Putamen (tissue), 1 donor: ENCODE data around the gene CDKN2B-AS1.

ENCODE experiments used
- DNase-seq: peaks from one replicate; pipeline ENCODE4 v3.0.0-alpha.2; 2016; ENCODE audit warnings: low spot score

CDKN2B-AS1 gene

GRCh38 chr9:22157276-22157675 is 162.7 kb downstream of the CDKN2B-AS1 start:
- no peak for DNase-seq

DNA sequence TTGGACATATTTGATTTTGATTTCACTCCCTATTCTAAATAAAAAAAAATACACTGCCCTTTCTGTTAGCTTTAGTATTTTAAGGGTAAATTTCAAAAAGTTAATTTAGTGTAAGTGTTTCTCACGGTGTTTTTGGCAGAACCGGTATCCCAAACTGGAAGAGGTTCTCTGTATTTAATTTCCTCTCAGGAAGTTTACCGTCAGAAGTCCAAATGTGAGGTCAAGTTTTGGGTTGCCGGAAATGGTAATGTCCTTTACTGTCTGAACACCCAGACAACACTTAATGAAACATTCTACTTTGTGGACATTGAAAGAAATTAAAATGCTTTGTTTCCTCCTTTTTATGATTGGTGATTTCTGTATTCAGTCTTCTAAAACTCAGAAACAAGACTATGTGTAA is 163.2 kb downstream of the CDKN2B-AS1 start:
- no peak for DNase-seq

DNA sequence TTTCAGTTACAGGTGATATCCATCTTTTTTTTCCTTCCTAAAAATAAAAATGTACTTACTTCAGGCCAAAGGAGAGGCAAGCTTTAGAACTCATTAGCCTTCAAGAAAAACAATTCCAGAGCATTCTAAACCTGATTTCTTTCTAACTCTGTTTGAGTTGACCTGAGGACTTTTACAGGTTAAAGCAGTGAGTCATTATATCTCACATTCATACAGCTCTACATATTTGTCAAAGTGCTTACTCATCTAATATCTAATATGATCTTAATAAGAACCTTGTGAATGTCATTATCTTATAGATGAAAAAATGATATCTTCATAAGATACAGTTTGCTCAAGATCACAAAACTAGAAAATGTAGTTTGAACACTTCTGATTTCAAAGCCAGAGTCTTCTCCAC is 163.7 kb downstream of the CDKN2B-AS1 start:
- DNase-seq: no peak

DNA sequence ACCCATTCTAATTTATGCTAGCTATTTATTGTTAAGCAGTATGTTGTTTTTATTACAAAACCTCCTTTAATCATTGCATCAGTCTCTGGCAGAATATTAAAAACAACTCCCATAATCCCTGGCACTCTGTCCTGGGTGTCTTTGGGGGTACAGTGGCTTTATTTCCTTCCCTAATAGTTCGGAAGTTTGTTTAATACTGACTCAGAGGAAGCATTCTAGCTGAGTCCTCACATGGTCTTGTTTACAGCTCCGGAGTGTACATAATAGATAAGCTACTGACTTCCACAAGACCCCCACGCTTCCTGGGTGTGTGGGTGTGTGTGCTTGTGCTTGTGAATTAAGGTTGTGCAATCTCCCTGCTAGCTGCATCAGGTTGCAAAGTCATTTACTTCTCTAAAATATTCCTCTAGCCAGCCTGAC is 164.3 kb downstream of the CDKN2B-AS1 start:
- peak; percentile 19 for DNase-seq

GRCh38 chr9:22159586-22159985 is 165.0 kb downstream of the CDKN2B-AS1 start:
- no peak for DNase-seq

GRCh38 chr9:22160221-22160620 is 165.6 kb downstream of the CDKN2B-AS1 start:
- no peak for DNase-seq

DNA sequence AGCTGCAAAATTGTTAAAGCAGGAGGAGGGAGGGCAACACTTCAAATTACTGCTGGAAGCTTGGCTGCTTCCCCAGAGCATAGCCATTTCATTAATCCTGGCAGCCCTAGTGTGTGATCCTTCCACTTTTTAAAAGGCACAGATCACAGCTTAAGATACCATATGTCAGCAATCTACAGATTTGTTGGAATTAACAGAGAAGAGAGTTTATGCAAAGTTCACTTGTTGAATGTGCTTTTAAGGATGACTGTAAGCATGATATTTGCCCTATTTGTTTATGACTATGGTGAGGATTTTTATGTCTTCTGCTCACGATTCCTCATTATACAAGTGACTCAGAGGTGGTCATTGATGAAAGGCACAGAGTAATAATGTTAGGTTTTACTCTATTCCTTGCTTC is 170.6 kb downstream of the CDKN2B-AS1 start:
- DNase-seq: no peak

- DNase-seq: no peak
Measured at GRCh38 chr9:22169243-22169642, 174.7 kb downstream of the CDKN2B-AS1 start.

DNA sequence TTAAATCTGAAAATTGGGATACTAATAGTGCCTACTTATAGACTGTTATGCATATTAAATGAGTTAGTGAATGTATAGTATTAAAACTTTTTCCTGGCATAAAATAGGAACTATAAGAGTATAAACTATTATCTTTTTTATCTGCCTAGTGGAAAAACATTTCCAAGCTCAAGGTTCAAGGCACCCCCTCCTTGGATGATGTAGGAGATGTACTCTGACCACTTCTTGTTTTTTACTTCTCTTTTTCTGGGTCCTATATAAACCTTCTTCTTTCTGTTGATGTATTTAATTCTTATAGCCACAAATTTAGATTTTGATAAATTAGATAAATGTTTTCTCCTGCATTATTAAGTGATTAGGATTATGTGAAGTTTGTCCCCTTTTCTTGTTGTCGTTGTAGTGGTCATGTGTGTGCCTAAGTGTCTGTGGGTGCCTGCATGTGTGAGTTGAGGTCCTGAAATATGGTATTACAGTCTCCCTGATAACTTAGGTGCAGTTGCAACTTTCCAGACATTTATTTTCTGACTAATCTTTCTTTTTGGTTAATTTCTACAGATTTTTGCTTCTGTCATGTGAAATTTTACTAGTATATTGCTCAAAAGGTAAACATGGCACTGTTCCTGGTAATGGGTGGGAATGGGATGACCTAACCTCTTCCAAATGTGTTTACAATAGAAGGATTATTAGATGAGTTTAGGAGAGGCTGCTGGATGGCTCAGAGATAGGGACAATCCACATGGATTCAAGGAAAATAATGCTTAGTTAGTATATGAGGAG is 175.3 kb downstream of the CDKN2B-AS1 start:
- peak; percentile 3 for DNase-seq
